NCI-H2107 treated with DMSO at 0.1 percent for 48 hours (cell line): ENCODE measurements around the gene SLC17A5.
A peak's percentile ranks its signal among the peaks of the same experiment; 100 is the strongest.

ENCODE experiments used
- DNase-seq: peaks from one replicate; lab custom pipeline; 2025; ENCODE audit not compliant: unreplicated experiment; lab: John Stamatoyannopoulos, UW

Gene SLC17A5

DNA sequence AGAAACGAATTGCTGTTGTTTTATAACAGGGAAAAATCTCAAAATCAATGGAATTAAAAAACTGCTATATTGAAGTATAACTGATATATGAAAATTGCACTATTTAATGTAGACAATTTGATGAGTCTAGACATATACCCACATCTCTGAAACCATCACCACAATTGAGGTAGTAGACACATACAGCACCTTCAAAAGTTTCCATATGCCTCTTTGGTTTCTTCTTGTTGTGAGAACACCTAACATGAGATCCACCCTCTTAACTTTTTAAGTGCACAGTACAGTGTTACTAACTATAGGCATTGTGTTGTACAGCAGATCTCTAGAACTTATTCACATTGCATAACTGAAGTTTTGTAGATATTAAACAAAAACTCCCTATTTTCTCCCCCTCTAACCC, 14.0 kb upstream of the SLC17A5 start:
- no peak for DNase-seq

GRCh38 chr6:73666393-73666792, 12.6 kb upstream of the SLC17A5 start:
- DNase-seq, result no peak

- no peak for DNase-seq
These were observed 12.0 kb upstream of the SLC17A5 start for GRCh38 chr6:73665686-73666319.

- DNase-seq, result no peak
These were observed 10.9 kb upstream of the SLC17A5 start for GRCh38 chr6:73664701-73665100.

- no peak for DNase-seq
These were observed 3.4 kb upstream of the SLC17A5 start for GRCh38 chr6:73657201-73657600.

GRCh38 chr6:73656531-73657145, 2.8 kb upstream of the SLC17A5 start:
- DNase-seq, result no peak

DNA sequence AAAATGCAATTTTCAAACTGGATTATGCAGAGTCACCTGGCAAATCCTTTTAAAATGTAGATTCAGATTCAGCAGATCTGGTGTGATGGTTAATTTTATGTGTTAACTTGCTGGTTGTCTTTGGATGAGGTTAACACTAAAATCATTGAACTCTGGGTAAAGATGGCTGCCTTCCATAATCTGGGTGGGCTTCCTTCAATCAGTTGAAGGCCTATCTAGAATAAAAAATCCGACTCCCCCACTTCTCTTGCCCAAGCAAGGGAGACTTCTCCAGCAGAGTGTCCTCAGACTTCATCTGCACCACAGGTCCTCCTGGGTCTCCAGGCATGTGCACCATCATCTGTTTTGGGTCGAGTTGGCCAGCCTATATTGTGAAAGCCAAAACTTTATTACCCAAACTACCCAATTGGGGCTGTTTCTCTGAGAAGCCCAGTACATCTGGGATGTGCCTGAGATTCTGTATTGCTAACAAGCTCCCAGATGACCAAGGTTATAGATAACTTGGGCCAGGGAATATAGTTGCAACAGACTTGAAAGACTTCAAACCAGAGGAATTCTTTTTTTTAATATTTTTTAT, 1.6 kb upstream of the SLC17A5 start:
- DNase-seq, result no peak

- peak; percentile 44 for DNase-seq
These were observed 888 bp downstream of the SLC17A5 start for GRCh38 chr6:73652637-73653570.

DNA sequence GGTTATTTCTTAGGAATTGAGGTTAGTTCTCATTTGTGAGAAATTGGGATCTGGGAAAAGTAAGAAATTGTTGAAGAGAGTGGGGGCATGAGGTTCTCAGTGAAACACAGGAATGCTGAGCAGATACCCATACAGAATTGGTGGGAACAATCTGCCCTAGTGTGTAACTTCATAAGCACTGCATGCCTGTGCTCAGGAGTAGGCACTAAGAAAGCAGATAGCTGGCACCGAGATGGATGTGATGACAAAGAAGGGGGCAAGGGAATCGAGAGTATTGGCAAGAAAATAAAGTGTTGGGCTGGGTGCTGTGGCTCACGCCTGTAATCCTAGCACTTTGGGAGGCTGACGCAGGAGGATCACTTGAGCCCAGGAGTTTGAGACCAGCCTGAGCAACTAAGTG, 4.0 kb downstream of the SLC17A5 start:
- DNase-seq, result no peak

GRCh38 chr6:73648166-73648565, 5.6 kb downstream of the SLC17A5 start:
- no peak for DNase-seq

GRCh38 chr6:73644941-73645591, 8.7 kb downstream of the SLC17A5 start:
- DNase-seq, result no peak

- DNase-seq, result no peak
These were observed 9.8 kb downstream of the SLC17A5 start for GRCh38 chr6:73644030-73644429.

- no peak for DNase-seq
These were observed 11.3 kb downstream of the SLC17A5 start for GRCh38 chr6:73642530-73642929.

- DNase-seq, result no peak
These were observed 13.5 kb downstream of the SLC17A5 start for GRCh38 chr6:73640179-73640750.

- no peak for DNase-seq
These were observed 14.8 kb downstream of the SLC17A5 start for GRCh38 chr6:73639040-73639439.

GRCh38 chr6:73637404-73637803, 16.4 kb downstream of the SLC17A5 start:
- DNase-seq, result no peak

DNA sequence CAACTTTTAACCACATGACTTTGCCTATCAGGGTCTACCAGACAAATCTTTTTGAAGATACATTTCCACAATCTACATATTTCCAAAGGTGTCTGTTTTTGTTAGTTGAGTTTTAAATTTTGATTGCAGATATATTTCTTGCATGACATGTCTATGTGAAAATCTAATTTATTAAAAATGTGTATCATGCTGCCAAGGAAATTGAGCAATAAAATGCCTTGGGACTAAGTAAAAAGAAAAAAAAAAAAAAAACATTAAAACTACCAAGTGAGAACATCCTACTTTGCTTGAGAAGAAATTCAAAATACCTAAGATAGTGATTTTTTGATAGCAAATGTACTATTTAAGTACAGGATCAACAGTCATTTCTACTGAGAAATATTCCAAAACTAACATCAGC, 17.7 kb downstream of the SLC17A5 start:
- no peak for DNase-seq

DNA sequence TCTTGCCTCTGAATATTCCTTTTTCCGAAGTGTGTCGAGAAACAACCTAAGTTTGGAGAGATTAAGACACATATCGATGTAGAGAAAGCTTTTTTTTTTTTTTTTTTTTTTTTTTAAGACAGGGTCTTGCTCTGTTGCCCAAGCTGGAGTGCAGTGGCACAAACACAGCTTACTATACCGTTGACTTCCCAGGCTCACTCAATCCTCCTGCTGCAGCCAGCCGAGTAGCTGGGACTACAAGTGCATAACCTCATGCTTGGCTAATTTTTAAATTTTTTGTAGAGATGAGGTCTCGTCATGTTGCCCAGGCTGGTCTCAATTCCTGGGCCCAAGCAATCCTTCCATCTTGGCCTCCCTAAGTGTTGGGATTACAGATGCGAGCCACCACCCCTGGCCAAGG, 21.4 kb downstream of the SLC17A5 start:
- DNase-seq, result no peak

DNA sequence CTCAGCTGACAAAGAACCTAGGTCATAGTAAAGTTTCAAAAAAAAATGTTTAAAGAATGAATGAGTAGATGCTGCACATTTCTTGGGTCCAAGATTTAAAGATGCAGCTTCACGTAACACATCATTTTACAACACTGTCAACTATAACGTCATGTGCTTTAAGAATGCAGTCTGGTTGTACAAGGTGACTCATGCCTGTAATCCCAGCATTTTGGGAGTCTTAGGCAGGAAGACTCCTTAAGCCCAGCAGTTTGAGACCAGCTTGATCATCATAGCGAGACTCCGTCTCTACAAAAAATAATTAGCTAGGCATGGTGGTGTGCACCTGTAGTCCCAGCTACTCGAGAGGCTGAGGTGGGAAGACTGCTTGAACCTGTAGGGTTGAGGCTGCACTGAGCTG, 21.9 kb downstream of the SLC17A5 start:
- no peak for DNase-seq

DNA sequence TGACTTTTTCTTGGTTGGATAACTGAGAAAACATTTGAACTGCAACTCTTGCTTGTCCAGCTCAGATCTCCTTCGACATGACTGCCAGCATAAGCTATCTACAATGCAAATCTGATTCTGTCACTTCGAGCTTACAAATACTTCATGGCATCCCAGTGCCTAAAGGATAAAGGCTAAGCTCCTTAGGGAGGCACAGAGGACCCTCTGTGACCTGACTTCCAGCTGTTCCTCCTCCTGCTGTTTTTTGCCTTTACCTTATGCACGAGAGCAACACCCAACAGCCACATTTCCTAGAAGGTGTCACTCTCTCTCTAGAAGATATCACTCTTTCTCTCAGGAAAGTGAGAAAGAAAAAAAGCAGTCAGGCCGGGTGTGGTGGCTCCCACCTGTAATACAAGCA, 23.4 kb downstream of the SLC17A5 start:
- DNase-seq, result no peak

DNA sequence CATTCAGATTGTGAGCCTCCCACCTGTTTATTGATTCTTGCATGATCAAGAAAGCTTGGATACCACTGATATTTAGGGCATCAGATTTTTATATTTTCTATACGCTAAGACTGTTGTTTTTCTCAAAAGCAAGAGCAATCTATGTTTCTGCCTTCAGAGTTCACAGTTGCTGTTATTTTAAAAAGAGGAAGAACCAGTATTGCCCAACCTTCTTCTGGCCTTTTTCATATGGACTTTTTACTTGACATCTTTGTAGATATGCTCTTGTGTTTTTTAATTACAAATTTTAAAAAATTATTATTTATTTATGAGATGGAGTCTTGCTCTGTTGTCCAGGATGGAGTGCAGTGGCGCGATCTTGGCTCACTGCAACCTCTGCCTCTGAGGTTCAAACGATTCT, 28.9 kb downstream of the SLC17A5 start:
- DNase-seq, result no peak
